Loucy (cell line): Measurements from ENCODE around the gene CNIH3.

Experiments used
- EZH2phosphoT487 ChIP-seq: fragments of 200-600 bp; IDR thresholded peaks from 2 replicates; pipeline ENCODE4 v1.6.1; 2018; ENCODE audit warnings: antibody characterized with exemption, mild to moderate bottlenecking, moderate library complexity, borderline replicate concordance
- TF ChIP-seq, protein P1 (sequence below): fragments of 200-600 bp; sonication (generic); conservative IDR thresholded peaks from 2 replicates; pipeline ENCODE4 v1.5.1; 2014; ENCODE audit warnings: mild to moderate bottlenecking, antibody characterized with exemption, low read length

- TF ChIP-seq, protein P1, sequence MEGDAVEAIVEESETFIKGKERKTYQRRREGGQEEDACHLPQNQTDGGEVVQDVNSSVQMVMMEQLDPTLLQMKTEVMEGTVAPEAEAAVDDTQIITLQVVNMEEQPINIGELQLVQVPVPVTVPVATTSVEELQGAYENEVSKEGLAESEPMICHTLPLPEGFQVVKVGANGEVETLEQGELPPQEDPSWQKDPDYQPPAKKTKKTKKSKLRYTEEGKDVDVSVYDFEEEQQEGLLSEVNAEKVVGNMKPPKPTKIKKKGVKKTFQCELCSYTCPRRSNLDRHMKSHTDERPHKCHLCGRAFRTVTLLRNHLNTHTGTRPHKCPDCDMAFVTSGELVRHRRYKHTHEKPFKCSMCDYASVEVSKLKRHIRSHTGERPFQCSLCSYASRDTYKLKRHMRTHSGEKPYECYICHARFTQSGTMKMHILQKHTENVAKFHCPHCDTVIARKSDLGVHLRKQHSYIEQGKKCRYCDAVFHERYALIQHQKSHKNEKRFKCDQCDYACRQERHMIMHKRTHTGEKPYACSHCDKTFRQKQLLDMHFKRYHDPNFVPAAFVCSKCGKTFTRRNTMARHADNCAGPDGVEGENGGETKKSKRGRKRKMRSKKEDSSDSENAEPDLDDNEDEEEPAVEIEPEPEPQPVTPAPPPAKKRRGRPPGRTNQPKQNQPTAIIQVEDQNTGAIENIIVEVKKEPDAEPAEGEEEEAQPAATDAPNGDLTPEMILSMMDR = no peak
- no peak for TF ChIP-seq EZH2phosphoT487
These were observed 46.8 kb downstream of the CNIH3 start for GRCh38 chr1:224662870-224663269.
